PC-9 (cell line): ENCODE measurements around the gene CDH11. TPM values are rescaled to one million over a fixed set of nuclear protein-coding genes. Genes with fewer than 3 reads are reported as not detected.

Experiments
- BruUV-seq: library from RNA; stranded (reverse); fragments of 400-500 nt; replicated peaks from 2 replicates; lab custom pipeline; 2021; lab: Mats Ljungman, UMichigan
- CTCF ChIA-PET: fragments of 300-600 bp; sonication (Branson Sonifier 250); formaldehyde crosslinking; loops from one replicate; lab custom pipeline; 2022; ENCODE audit warnings: antibody characterized with exemption; lab: Charles Lee
- POLR2A ChIA-PET: fragments of 300-600 bp; sonication (Branson Sonifier 250); formaldehyde crosslinking; loops from one replicate; lab custom pipeline; 2022; ENCODE audit warnings: antibody characterized with exemption; ENCODE audit not compliant: unreplicated experiment; lab: Charles Lee
- DNase-seq, 2 experiments: peaks; one replicate each; pipeline versions ENCODE4 v3.0.0 to v3.0.0-alpha.2; 2015 to 2022; ENCODE audit warnings: mixed read lengths in 1 of 2
- H2AFZ ChIP-seq: fragments of 200-600 bp; sonication (generic); 2 replicates; pipeline ENCODE4 v1.8.1; 2017; ENCODE audit warnings: antibody characterized with exemption
- H3F3A ChIP-seq: fragments of 200-600 bp; sonication (generic); 2 replicates; pipeline ENCODE4 v1.8.1; 2017; ENCODE audit warnings: antibody characterized with exemption, mild to moderate bottlenecking, low read depth; ENCODE audit not compliant: insufficient read depth
- H3K27ac ChIP-seq: fragments of 200-600 bp; sonication (generic); 2 replicates; pipeline ENCODE4 v1.6.1; 2016; ENCODE audit warnings: mixed run types
- H3K27me3 ChIP-seq: fragments of 200-600 bp; sonication (generic); 2 replicates; pipeline ENCODE4 v1.6.1; 2016; ENCODE audit warnings: low read depth, mixed run types; ENCODE audit not compliant: insufficient read depth
- H3K36me3 ChIP-seq: fragments of 200-600 bp; sonication (generic); 2 replicates; pipeline ENCODE4 v1.6.1; 2016; ENCODE audit warnings: low read depth, mixed run types
- H3K4me1 ChIP-seq: fragments of 200-600 bp; sonication (generic); replicated peaks from 2 replicates; pipeline ENCODE4 v1.6.1; 2016; ENCODE audit warnings: mixed run types; ENCODE audit not compliant: insufficient read depth
- H3K4me2 ChIP-seq: fragments of 200-600 bp; sonication (generic); 2 replicates; pipeline ENCODE4 v1.6.1; 2017; ENCODE audit warnings: mixed run types
- H3K4me3 ChIP-seq: fragments of 200-600 bp; sonication (generic); 2 replicates; pipeline ENCODE4 v1.6.1; 2016; ENCODE audit warnings: mixed run types
- H3K79me2 ChIP-seq: fragments of 200-600 bp; sonication (generic); 2 replicates; pipeline ENCODE4 v1.6.1; 2017; ENCODE audit warnings: low read depth, mixed run types
- H3K9me2 ChIP-seq: fragments of 200-600 bp; sonication (generic); 2 replicates; pipeline ENCODE4 v1.8.1; 2017; ENCODE audit warnings: mild to moderate bottlenecking; ENCODE audit not compliant: insufficient read depth
- H3K9me3 ChIP-seq: fragments of 200-600 bp; sonication (generic); 2 replicates; pipeline ENCODE4 v1.8.1; 2016; ENCODE audit warnings: low read depth; ENCODE audit not compliant: insufficient read depth
- H4K20me1 ChIP-seq: fragments of 200-600 bp; sonication (generic); 2 replicates; pipeline ENCODE4 v1.8.1; 2017; ENCODE audit not compliant: insufficient read depth
- EZH2 ChIP-seq: fragments of 200-600 bp; sonication (generic); IDR thresholded peaks from 2 replicates; pipeline ENCODE4 v1.8.0; 2017; ENCODE audit warnings: antibody characterized with exemption, low read depth
- intact Hi-C: fragments of 100-400 bp; cut with micrococcal nuclease; formaldehyde crosslinking; loops from one replicate; pipeline ENCODE4 v1.10.0; 2022; ENCODE audit not compliant: unreplicated experiment
- total RNA-seq: library from RNA; stranded (reverse); gene quantifications from 2 replicates; pipeline ENCODE4 v1.2.3, GENCODE V29; 2021
- TF ChIP-seq, protein P1 (sequence below): fragments of 200-600 bp; sonication (generic); conservative IDR thresholded peaks from 2 replicates; pipeline ENCODE4 v1.6.1; 2017; ENCODE audit warnings: mixed run types, antibody characterized with exemption, mild to moderate bottlenecking, moderate library complexity

The CDH11 gene
- total RNA-seq, 1 experiment from 2014 or later: not detected

DNA sequence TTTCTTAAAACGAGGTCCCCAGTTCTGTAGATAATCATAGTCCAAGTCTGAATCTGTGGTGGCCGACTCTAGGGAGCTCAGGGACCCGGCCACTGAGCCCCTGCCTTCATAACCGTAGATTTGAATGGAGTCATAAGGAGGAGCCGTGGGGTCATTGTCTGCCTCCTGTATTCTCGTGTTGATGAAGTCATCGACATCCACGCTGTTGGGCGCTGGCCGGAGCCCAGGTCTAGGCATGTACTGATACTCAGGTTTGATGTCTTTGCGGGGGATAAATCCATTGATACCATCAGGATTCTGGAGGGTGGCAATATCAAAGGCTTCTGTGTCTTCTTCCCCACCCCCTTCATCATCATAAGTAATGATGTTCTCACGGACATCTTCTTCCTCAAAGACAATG lies 174.2 kb downstream of the CDH11 start:
- Histone ChIP-seq H3K9me3 (no peaks in the 10 kb centered on the region), H3K36me3 (no peaks in the 10 kb centered on the region), H2AFZ (no peak overlapping the region), H3F3A (no peaks in the 10 kb centered on the region), H3K27ac (no peak overlapping the region), H3K79me2 (no peaks in the 10 kb centered on the region), H3K4me3 (no peak overlapping the region), H3K4me1 (no peaks in the 10 kb centered on the region), H3K27me3 (no peaks in the 10 kb centered on the region), H4K20me1 (no peaks in the 10 kb centered on the region), H3K4me2 (no peak overlapping the region), H3K9me2 (no peaks in the 10 kb centered on the region)
- TF ChIP-seq, protein P1, sequence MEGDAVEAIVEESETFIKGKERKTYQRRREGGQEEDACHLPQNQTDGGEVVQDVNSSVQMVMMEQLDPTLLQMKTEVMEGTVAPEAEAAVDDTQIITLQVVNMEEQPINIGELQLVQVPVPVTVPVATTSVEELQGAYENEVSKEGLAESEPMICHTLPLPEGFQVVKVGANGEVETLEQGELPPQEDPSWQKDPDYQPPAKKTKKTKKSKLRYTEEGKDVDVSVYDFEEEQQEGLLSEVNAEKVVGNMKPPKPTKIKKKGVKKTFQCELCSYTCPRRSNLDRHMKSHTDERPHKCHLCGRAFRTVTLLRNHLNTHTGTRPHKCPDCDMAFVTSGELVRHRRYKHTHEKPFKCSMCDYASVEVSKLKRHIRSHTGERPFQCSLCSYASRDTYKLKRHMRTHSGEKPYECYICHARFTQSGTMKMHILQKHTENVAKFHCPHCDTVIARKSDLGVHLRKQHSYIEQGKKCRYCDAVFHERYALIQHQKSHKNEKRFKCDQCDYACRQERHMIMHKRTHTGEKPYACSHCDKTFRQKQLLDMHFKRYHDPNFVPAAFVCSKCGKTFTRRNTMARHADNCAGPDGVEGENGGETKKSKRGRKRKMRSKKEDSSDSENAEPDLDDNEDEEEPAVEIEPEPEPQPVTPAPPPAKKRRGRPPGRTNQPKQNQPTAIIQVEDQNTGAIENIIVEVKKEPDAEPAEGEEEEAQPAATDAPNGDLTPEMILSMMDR: no peak
- TF ChIP-seq EZH2: no peak
- DNase-seq: no peak
- ChIA-PET CTCF (no interaction called here), POLR2A (no interaction called here)
- BruUV-seq: no TSS peak
- intact Hi-C loops: no loop called here

DNA sequence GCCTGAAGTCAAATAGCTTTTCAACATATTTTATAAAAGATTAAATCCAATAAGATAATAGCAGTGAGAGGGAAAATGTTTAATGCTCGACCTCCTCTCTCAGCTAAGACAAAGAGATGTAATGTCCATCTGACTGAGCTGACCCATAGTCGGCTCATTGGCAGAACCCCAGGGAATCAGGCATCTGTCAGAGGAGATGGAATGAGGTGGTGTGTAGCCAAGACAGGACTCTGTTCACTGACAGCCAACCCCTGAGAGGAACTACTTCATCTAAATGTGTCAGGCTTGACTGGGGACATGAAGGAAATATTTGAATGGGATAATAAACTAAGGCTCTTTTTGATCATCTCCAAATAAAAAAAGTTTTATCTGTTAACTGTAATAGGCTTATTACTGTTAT lies 188.0 kb downstream of the CDH11 start:
- Histone ChIP-seq H3F3A (no peaks in the 10 kb centered on the region), H3K4me1 (no peaks in the 10 kb centered on the region), H3K9me3 (no peaks in the 10 kb centered on the region), H4K20me1 (no peaks in the 10 kb centered on the region), H3K79me2 (no peaks in the 10 kb centered on the region), H3K27me3 (no peaks in the 10 kb centered on the region), H3K36me3 (no peaks in the 10 kb centered on the region), H2AFZ (no peak overlapping the region), H3K9me2 (no peaks in the 10 kb centered on the region), H3K27ac (no peak overlapping the region), H3K4me2 (no peak overlapping the region), H3K4me3 (no peak overlapping the region)
- no peak for TF ChIP-seq EZH2
- TF ChIP-seq, protein P1: no peak
- intact Hi-C loops: no loop called here
- DNase-seq: no peak
- BruUV-seq: no TSS peak
- ChIA-PET POLR2A (no interaction called here), CTCF (no interaction called here)

DNA sequence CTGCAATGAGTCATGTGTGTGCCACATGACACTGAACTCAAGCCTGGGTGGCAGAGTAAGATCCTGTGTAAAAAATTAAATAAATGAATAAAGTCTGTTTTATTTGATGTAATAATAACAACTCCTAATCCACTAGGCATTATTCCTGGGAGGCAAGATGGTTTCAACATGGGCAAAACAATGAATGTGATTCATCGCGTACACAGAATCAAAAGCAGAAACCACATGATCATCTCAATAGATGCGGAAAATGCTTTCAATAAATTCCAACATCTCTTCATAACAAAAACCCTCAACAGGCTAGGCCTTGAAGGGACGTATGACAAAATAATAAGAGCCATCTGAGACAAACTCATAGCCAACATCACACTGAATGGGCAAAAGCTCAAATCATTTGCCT lies 195.4 kb downstream of the CDH11 start:
- intact Hi-C loops: no loop called here
- ChIA-PET POLR2A (no interaction called here), CTCF (no interaction called here)
- H2AFZ ChIP-seq: no peak overlapping the region
- no peaks in the 10 kb centered on the region for H3F3A ChIP-seq
- H3K4me3 ChIP-seq: no peak overlapping the region
- H3K27me3 ChIP-seq: no peaks in the 10 kb centered on the region
- TF ChIP-seq, protein P1: no peak
- no peak for TF ChIP-seq EZH2
- no peaks in the 10 kb centered on the region for H4K20me1 ChIP-seq
- no peaks in the 10 kb centered on the region for H3K9me2 ChIP-seq
- H3K4me2 ChIP-seq: no peak overlapping the region
- DNase-seq: no peak
- H3K4me1 ChIP-seq: no peaks in the 10 kb centered on the region
- no peaks in the 10 kb centered on the region for H3K9me3 ChIP-seq
- no peaks in the 10 kb centered on the region for H3K36me3 ChIP-seq
- no peaks in the 10 kb centered on the region for H3K79me2 ChIP-seq
- H3K27ac ChIP-seq: no peak overlapping the region
- BruUV-seq: no TSS peak
